ENCODE data around the gene CACNB4.

DNA sequence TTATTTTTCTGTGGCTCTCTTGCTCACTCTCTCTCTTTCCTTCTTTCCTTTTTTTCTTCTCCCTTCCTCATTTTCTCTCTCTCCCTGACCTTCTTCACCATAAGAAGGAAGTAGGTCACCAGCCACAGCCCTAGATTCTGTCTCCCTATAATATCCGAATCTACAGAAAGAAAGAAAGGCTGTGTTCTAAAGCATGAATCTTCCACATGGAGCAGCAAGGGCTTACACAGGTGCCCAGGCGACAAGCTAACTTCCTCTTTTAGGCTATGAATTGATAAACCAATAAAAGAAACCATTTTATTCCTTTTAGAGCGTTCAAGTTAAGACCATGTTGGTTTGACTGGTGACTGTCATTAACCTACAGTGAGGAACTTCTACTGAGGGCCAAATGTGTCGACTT, 49.3 kb downstream of the CACNB4 start:
- TF ChIP-seq, protein P1, sequence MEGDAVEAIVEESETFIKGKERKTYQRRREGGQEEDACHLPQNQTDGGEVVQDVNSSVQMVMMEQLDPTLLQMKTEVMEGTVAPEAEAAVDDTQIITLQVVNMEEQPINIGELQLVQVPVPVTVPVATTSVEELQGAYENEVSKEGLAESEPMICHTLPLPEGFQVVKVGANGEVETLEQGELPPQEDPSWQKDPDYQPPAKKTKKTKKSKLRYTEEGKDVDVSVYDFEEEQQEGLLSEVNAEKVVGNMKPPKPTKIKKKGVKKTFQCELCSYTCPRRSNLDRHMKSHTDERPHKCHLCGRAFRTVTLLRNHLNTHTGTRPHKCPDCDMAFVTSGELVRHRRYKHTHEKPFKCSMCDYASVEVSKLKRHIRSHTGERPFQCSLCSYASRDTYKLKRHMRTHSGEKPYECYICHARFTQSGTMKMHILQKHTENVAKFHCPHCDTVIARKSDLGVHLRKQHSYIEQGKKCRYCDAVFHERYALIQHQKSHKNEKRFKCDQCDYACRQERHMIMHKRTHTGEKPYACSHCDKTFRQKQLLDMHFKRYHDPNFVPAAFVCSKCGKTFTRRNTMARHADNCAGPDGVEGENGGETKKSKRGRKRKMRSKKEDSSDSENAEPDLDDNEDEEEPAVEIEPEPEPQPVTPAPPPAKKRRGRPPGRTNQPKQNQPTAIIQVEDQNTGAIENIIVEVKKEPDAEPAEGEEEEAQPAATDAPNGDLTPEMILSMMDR (conservative IDR thresholded peaks at IDR 0.05; ENCODE audit: low read length) = no peak
- no peak for TF ChIP-seq EZH2phosphoT487 (IDR thresholded peaks at IDR 0.05; ENCODE audit: borderline replicate concordance, low read depth, low read length)

All from OCI-LY7 (cell line).